Epithelial cell of esophagus (primary cell): ENCODE data around the gene KBTBD13.
"Not testable (repeated sequence)": the region's sequence is repeated elsewhere in the genome, so short reads cannot be mapped to it uniquely, and the experiment has no call there.

Experiments
- DNase-seq: peaks from one replicate; pipeline ENCODE4 v3.0.0; 2010; ENCODE audit warnings: low read depth
- H3K4me3 ChIP-seq: 2 replicates; pipeline ENCODE4 v1.5.1; 2011; ENCODE audit warnings: mild to moderate bottlenecking, low read length, control low read depth
- TF ChIP-seq, protein P1 (sequence below): IDR thresholded peaks from 2 replicates; pipeline ENCODE4 v1.5.1; 2011; ENCODE audit warnings: low read depth, mild to moderate bottlenecking, low read length, control low read depth, inconsistent platforms; ENCODE audit not compliant: insufficient read depth; ENCODE audit errors: missing control alignments

KBTBD13 gene

DNA sequence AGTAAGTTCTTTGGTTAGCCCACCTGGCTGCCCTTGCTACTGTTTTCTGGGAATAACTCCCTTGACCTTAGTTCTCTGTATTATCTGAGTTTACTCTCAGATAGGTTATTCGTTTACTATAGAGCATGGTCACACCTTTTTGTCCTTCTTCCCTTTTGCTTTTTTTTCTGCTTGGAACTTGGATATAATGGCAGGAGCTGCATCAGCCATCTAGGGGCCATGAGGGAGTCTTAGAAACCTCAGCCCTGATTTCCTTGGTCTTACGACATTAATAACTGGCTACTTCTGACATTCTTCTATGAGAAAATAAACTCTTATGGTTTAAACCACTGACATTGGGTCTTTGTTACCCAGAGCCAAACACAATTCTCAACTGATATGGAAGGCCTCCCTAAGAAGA, 34.8 kb upstream of the KBTBD13 start:
- no peak for DNase-seq
- TF ChIP-seq, protein P1, sequence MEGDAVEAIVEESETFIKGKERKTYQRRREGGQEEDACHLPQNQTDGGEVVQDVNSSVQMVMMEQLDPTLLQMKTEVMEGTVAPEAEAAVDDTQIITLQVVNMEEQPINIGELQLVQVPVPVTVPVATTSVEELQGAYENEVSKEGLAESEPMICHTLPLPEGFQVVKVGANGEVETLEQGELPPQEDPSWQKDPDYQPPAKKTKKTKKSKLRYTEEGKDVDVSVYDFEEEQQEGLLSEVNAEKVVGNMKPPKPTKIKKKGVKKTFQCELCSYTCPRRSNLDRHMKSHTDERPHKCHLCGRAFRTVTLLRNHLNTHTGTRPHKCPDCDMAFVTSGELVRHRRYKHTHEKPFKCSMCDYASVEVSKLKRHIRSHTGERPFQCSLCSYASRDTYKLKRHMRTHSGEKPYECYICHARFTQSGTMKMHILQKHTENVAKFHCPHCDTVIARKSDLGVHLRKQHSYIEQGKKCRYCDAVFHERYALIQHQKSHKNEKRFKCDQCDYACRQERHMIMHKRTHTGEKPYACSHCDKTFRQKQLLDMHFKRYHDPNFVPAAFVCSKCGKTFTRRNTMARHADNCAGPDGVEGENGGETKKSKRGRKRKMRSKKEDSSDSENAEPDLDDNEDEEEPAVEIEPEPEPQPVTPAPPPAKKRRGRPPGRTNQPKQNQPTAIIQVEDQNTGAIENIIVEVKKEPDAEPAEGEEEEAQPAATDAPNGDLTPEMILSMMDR: no peak
- no peak overlapping the region for H3K4me3 ChIP-seq

DNA sequence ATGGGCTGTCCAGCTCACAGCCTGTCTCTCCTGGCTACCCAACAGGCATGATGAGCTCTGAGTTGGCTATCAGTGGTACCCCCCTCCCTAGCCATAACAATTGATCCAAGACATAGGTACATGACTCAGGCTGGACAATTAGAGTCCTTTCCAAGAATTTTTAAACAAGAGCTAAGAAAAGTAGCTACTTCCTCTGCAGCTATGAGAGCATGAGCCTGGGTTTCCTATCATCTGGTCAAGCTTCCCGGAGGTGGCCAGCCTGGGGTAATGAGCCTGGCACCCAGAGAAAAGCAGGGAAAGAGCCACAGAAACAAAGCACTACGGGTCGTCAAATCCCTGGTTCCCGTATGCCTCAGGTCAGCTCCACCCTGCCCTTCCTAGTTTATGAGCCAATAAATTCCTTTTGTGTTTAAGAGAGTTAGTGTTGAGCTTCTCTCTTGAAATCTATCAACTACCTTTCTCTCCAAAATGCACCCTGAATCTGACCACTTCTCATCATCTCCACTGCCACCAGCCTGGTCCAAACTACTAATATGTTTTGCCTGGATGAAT, 33.7 kb upstream of the KBTBD13 start:
- TF ChIP-seq, protein P1: no peak
- no peak overlapping the region for H3K4me3 ChIP-seq
- no peak for DNase-seq

- H3K4me3 ChIP-seq: not testable (repeated sequence)
- peak; percentile 91 for DNase-seq
Observed at GRCh38 chr15:65044218-65044617, 32.3 kb upstream of the KBTBD13 start.

- DNase-seq: peak; percentile 18
- no peak within 1 kb of the TSS for H3K4me3 ChIP-seq
- TF ChIP-seq, protein P1: no peak
Observed at GRCh38 chr15:65044724-65045481, 31.6 kb upstream of the KBTBD13 start, which contains the start of gene SLC51B. Gene SLC51B, plus strand, starts transcription at chr15:65045387. Its CDS starts 4,618 bp downstream, at chr15:65050005.

- TF ChIP-seq, protein P1: no peak
- DNase-seq: no peak
- no peak overlapping the region for H3K4me3 ChIP-seq
Observed at GRCh38 chr15:65048241-65048640, 28.3 kb upstream of the KBTBD13 start.

GRCh38 chr15:65049418-65049840, 27.1 kb upstream of the KBTBD13 start:
- H3K4me3 ChIP-seq: peak overlapping the region; percentile 14
- DNase-seq: peak; percentile 94
- TF ChIP-seq, protein P1: no peak

GRCh38 chr15:65050270-65050669, 26.3 kb upstream of the KBTBD13 start:
- no peak overlapping the region for H3K4me3 ChIP-seq
- DNase-seq: no peak
- TF ChIP-seq, protein P1: no peak
